DND-41 (cell line): ENCODE data around the gene GGT5.
"Not testable (repeated sequence)": the region's sequence is repeated elsewhere in the genome, so short reads cannot be mapped to it uniquely, and the experiment has no call there.

Experiments
- CTCF ChIP-seq: IDR thresholded peaks from 2 replicates; pipeline ENCODE4 v1.5.1; 2012; ENCODE audit warnings: borderline replicate concordance, low read length, moderate library complexity, mild to moderate bottlenecking; ENCODE audit not compliant: poor library complexity, severe bottlenecking; ENCODE audit errors: extremely low read depth
- EZH2 ChIP-seq: IDR thresholded peaks from 3 replicates; pipeline ENCODE4 v1.6.1; 2012; ENCODE audit warnings: borderline replicate concordance, low read depth, mild to moderate bottlenecking, moderate library complexity, low read length, inconsistent platforms; ENCODE audit not compliant: severe bottlenecking

- not testable (repeated sequence) for TF ChIP-seq CTCF, EZH2
Observed at GRCh38 chr22:24248611-24249010, 3.7 kb upstream of the GGT5 start.
